GM21423 (cell line): ENCODE results near the gene CMPK2.
A peak's percentile ranks its signal among the peaks of the same experiment; 100 is the strongest.
"Not testable (repeated sequence)": the region's sequence is repeated elsewhere in the genome, so short reads cannot be mapped to it uniquely, and the experiment has no call there.

Experiments used
- ATAC-seq: cut with Tn5 transposase; IDR thresholded peaks from one replicate; pipeline ENCODE4 v1.9.1; 2021; ENCODE audit warnings: mild to moderate bottlenecking, moderate library complexity; ENCODE audit not compliant: unreplicated experiment

CMPK2 gene

GRCh38 chr2:6881046-6881445 is 15.3 kb upstream of the CMPK2 start:
- ATAC-seq = no peak

GRCh38 chr2:6880200-6880733 is 14.6 kb upstream of the CMPK2 start:
- no peak for ATAC-seq

DNA sequence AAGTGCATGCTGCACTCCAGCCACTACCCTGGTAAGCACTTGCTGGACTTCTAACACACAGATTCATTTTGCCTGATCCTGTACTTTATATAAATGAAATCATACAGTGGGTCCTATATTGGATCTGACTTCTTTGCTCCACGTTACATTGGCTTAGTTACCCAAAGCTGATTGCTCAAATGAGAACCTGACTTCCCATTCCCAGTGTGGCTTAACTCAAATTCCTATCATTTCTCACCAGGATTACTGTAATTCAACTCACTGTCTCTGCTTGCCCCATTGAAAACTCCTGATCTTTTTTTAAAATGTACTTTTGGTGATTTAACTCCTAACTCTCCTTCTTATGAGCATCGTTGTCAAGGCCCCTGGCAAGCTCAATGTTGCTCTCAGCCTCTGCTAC is 13.3 kb upstream of the CMPK2 start:
- no peak for ATAC-seq

DNA sequence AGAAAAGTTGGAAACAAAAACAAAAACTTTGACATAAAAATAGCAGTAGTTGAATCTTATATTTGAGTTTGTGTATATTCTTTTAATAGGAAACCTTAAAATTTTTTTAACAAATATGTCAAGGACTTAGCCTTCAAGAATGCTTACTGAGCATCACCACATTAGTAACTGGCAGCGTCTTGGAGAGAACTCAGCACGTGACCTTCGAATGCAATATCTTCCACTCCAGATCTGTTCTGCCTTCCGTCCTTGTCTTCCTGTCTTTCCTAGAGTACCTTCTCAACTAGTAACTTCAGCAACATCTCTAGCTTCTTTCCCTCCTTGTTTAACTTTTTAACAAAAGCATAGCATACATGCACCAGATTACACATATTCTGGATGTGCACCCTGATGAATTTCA is 12.8 kb upstream of the CMPK2 start:
- ATAC-seq = no peak

DNA sequence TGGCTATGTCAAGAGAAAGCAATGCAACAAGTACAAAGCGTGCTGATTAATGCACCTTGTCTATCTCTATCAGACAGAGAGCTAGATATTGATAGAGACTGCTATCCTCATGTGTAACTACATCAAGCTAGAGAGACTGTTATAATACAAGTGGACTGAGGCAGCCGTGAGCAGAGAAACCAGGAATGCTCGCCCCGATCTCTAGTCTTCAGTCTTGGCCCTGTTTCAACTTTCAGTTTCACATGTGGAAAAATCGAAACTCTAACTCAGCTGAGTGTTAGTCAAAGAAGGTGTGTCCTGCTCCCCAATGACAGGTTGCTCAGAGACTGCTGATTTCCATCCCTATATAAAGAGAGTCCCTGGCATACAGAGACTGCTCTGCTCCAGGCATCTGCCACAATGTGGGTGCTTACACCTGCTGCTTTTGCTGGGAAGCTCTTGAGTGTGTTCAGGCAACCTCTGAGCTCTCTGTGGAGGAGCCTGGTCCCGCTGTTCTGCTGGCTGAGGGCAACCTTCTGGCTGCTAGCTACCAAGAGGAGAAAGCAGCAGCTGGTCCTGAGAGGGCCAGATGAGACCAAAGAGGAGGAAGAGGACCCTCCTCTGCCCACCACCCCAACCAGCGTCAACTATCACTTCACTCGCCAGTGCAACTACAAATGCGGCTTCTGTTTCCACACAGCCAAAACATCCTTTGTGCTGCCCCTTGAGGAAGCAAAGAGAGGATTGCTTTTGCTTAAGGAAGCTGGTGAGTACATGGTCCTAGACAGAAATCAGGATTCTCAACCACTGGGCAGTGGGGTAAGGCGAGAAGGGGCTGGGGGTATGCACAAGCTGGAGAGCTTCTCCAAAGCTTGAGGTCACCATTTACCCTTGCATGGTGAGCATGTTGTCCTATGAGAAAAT is 11.9 kb upstream of the CMPK2 start, which contains the start of gene RSAD2:
TSS of gene RSAD2 (plus strand) at position 376 of the 903 bp plus-strand sequence. CDS start at position 400, 24 bp downstream.
- peak; percentile 76 for ATAC-seq

- no peak for ATAC-seq
Measured at GRCh38 chr2:6876309-6876708, 10.6 kb upstream of the CMPK2 start.

DNA sequence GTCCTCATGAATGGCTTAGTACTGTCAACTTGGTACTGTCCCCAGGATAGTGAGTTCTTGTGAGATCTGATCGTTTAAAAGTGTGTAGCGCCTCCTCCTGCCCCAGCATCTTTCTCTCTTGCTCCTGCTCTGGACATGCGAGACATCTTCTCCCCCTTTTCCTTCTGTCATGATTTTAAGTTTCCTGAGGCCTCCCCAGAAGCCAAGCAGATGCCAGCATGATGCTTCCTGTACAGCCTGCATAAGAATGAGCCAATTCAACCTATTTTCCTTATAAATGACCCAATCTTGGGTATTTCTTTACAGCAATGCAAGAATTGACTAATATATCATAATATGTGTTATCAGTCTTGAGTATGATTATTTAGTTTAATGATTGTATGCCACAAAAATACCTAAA is 8.3 kb upstream of the CMPK2 start:
- ATAC-seq = no peak

- ATAC-seq = no peak
Measured at GRCh38 chr2:6872394-6872793, 6.7 kb upstream of the CMPK2 start.

DNA sequence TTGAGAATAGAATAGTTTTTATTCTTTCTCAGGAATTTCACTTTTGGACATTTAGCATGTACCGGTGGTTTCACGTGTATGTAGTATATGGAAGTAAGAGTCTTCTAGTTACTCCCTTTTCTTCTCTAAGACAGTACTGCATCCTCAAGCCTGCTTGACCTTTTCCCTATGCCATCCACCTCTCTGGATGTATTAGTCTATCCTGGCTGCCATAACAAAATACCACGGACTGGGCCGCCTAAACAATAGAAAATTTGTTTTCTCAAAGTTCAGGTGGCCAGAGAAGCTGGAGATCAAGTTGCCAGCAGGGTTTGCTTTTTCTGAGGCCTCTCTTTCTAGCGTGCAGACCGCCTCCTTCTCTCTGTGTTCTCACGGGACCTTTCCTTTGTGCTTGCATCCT is 1.3 kb upstream of the CMPK2 start:
- ATAC-seq = no peak

DNA sequence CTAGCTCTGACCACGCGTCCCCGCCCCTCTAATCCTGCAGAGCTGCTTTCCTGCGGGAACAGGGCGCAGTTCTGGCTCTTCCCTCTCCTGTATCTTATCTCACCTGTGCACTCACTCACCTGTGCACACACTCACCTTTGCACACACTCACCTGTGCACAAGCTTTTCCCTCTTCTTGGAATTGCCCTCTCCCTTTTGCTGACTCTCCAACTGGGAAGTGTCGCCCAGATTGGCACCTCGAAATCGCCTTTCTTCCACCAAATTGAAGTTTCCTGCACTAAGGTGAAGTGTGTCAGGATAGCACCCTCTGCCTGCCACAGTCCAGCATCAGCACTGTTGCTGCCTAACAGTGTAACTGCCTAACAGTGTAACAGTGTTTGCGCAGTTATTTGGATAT is 566 bp upstream of the CMPK2 start:
- ATAC-seq = peak; percentile 46

DNA sequence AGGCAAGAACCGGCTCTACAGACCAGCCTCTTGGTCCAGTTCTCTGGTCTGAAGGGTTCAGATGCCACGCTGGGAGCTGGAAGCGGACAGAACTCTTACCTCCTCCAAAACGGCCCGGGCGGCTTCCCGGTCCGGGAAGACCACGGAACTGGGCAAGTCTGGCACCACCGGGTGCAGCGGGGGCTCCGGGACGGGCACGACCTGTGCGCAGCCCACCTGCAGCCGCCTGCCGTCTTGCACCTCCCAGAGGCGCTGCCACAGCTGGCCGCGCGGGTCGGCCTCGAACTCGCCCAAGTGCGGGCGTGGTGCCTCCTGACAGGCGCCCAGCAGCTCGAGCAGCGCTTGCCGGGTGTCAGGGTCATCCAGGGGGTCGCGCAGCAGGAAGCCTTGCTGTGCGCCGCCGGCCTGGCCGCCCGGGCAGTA is 773 bp downstream of the CMPK2 start:
- ATAC-seq = peak; percentile 17

DNA sequence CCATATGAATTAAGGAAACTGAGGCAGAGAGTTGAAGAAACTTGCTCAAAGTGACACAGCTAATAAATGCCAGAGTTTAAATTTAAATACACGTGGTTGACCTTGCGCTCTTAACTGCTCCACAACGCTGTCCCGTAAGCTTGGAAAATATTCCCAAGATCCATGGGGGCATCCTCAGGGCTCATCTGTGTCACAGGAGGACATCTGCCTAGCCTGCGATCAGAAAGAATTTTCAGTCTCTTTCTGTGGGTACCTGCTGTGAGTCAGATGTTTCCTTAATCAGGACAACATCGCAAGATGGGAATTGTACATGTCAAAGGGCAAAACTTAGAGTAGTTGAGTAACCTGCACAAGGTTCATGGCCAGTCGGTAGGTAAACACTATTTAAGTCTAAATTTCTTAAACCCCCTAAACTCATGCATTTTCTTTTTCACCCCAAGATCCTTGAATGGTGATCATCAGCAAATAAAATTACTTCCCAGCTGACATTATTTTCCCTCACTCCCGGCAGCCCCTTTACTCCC is 1.4 kb downstream of the CMPK2 start:
- no peak for ATAC-seq

- ATAC-seq = no peak
Measured at GRCh38 chr2:6863792-6864191, 1.9 kb downstream of the CMPK2 start.

DNA sequence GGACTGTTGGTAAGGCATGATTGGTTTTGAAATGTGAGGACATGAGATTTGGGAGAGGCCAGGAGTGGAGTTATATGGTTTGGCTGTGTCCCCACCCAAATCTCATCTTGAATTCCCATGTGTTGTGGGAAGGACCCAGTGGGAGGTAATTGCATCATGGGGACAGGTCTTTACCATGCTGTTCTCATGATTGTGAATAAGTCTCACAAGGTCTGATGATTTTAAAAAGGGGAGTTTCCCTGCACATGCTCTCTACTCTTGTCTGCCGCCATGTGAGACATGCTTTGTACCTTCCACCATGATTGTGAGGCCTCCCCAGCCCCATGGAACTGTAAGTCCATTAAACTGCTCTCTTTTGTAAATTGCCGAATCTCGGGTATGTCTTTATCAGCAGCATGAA is 5.4 kb downstream of the CMPK2 start:
- ATAC-seq = no peak

GRCh38 chr2:6858466-6859027 is 7.2 kb downstream of the CMPK2 start:
- ATAC-seq = not testable (repeated sequence)

DNA sequence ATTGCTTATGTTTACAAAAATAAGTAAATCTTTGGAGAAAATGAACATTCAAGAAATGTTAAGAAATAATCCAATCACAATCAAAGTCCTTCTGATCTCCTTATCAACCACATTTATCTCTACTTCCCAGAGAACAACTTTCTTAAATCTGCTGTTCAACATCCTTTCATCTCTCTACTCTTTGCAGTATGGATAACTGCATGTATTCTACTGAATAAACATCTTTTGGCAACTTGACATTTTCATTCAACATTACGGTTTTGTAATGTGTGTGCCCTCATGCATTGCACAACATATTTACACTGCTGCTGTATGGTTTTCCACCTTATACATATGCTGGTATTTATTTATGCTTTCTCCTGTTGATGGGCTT is 9.2 kb downstream of the CMPK2 start:
- no peak for ATAC-seq

- ATAC-seq = no peak
Measured at GRCh38 chr2:6855860-6856547, 9.7 kb downstream of the CMPK2 start.

DNA sequence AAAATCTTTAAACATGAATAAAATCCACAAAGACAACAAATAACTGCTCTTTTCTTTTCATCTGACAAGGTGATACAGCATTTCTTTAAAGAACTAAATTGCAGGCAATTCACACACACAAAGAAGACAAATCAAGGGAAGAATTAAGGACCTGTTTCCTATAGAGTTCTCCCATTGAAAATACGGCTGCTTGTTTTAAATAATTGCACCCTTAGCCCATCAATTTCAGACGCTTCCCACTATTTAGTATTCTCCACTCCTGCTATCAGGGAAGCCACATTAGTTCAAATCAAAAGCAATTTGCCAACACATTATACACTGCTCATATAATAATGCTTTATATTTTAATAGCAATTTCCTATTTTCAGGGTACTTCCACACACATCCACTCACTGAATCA is 11.3 kb downstream of the CMPK2 start:
- no peak for ATAC-seq

GRCh38 chr2:6852195-6852594 is 13.5 kb downstream of the CMPK2 start:
- no peak for ATAC-seq

- no peak for ATAC-seq
Measured at GRCh38 chr2:6846967-6847681, 18.6 kb downstream of the CMPK2 start.

GRCh38 chr2:6846540-6846939 is 19.2 kb downstream of the CMPK2 start:
- ATAC-seq = no peak
